Spinal cord (tissue), 10 donors: ENCODE data around the gene ACO2. TPM values are rescaled to one million over a fixed set of nuclear protein-coding genes. Genes with fewer than 3 reads are reported as not detected.
"Not testable (repeated sequence)": the region's sequence is repeated elsewhere in the genome, so short reads cannot be mapped to it uniquely, and the experiment has no call there.

Source experiments
- DNase-seq, 6 donors: peaks; one replicate each; pipeline versions ENCODE4 v3.0.0 to v3.0.0-alpha.2; 2013 to 2015; ENCODE audit warnings: low spot score in 6 of 6, low read depth in 4 of 6
- H3K27ac ChIP-seq: one replicate; pipeline ENCODE4 v1.5.1; 2013; ENCODE audit warnings: low read depth, low read length, control low read depth
- H3K27me3 ChIP-seq: one replicate; pipeline ENCODE4 v1.6.1; 2013; ENCODE audit warnings: low read length; ENCODE audit not compliant: control insufficient read depth, insufficient read depth
- H3K36me3 ChIP-seq: one replicate; pipeline ENCODE4 v1.6.1; 2013; ENCODE audit warnings: low read length; ENCODE audit not compliant: control insufficient read depth, insufficient read depth
- H3K4me1 ChIP-seq: one replicate; pipeline ENCODE4 v1.6.1; 2013; ENCODE audit warnings: low read length; ENCODE audit not compliant: control insufficient read depth, insufficient read depth
- H3K4me3 ChIP-seq: one replicate; pipeline ENCODE4 v1.5.1; 2013; ENCODE audit warnings: low read depth, low read length, control low read depth
- H3K9me3 ChIP-seq: one replicate; pipeline ENCODE4 v1.6.1; 2013; ENCODE audit warnings: low read length; ENCODE audit not compliant: control insufficient read depth, insufficient read depth
- WGBS: methylation state at CpG from one replicate; pipeline ENCODE4 v1.1.5; 2013; ENCODE audit warnings: missing lambda C conversion rate; ENCODE audit not compliant: insufficient coverage; 5-methylcytosine and 5-hydroxymethylcytosine counted together
- long read RNA-seq, 4 donors: transcript quantifications; one replicate each; lab custom pipeline, GENCODE V29; 2026
- polyA plus RNA-seq, 2 donors: library from polyadenylated mRNA; unstranded; fragments of 120-200 nt; gene quantifications; one replicate each; pipeline ENCODE4 v1.2.1, GENCODE V29; 2013; ENCODE audit not compliant: insufficient read length in 2 of 2
- total RNA-seq, 2 donors: library from RNA; depleted of rRNA in 1 of 2; stranded (reverse); fragments of 120-200 nt in 1 of 2; fragments of >200 nt in 1 of 2; gene quantifications; one replicate each; pipeline versions ENCODE4 v1.2.3 to v1.2.4, GENCODE V29; 2013 to 2014
- donor health status: healthy.

The ACO2 gene
- total RNA-seq (100 to 1,000 TPM; 101 to 113 TPM), polyA plus RNA-seq (100 to 1,000 TPM; 181 to 183 TPM)
- long read RNA-seq, donor 1, transcript ACO2-201 (18 exons, 2,741 nt) = major isoform, 32 of 160 reads
- long read RNA-seq, donor 1, partial matches to known transcripts = 128 of 160 reads
- long read RNA-seq, donor 1, other reads (novel, unspliced or antisense) = 0 of 160 reads
- long read RNA-seq, donor 2, transcript ACO2-201 (18 exons, 2,741 nt) = major isoform, 8 of 35 reads
- long read RNA-seq, donor 2, partial matches to known transcripts = 27 of 35 reads
- long read RNA-seq, donor 2, other reads (novel, unspliced or antisense) = 0 of 35 reads
- long read RNA-seq, donor 3, transcript ACO2-201 (18 exons, 2,741 nt) = major isoform, 18 of 47 reads
- long read RNA-seq, donor 3, partial matches to known transcripts = 14 of 47 reads
- long read RNA-seq, donor 3, other reads (novel, unspliced or antisense) = 14 of 47 reads
- long read RNA-seq, donor 4, partial matches to known transcripts = 5 of 7 reads
- long read RNA-seq, donor 4, other reads (novel, unspliced or antisense) = 0 of 7 reads

DNA sequence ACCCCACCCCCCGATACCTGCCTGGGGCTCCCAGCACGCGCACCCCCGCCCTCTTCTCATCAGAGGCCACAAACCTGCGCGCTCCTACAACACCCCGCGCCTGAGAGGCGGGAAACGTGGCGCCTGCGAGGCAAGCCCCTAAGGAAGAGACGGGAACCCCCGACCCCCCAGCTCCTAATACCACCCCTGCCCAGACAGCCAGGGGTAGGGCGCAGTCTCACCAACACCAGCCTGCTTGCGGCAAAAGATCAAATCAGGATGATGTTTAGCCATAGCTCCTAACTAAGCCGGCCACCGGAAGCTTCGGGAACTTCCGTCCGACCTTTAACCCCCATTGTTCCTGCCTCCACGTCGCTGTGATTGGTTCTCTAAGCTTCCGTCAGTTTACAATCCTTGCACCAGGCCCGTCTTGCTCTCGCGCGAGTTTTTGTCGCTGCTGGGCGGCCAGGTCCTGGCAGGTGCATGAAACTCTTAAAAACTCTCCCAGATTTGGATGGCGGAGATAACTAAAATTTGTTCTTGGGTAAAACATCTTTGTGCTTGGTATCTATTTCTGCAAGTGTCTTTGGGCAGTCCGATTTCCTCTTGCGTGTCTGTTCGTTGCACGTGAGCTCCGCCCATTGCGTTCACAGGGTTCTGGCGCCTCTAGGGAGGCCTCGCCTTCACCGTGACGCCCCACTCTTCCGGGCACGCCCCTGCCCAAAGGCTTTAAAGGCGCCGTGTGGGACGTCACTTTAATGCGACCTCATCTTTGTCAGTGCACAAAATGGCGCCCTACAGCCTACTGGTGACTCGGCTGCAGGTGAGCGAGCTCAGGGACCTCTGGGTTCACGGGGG is at the start of gene ACO2, which contains the start of gene PHF5A:
TSS of gene ACO2 (plus strand) at position 737 of the 837 bp plus-strand sequence. CDS start at position 767, 30 bp downstream.
TSS of gene PHF5A (minus strand) at position 312 of the 837 bp plus-strand sequence. CDS start at position 273, 39 bp downstream.
- Histone ChIP-seq H3K4me1 (peaks cover 4% of the 10 kb centered on the region), H3K27ac (peak within 1 kb of the TSS; percentile 96), H3K27me3 (no peaks in the 10 kb centered on the region), H3K4me3 (peak within 1 kb of the TSS; percentile 98), H3K36me3 (peaks cover 34% of the 10 kb centered on the region), H3K9me3 (no peaks in the 10 kb centered on the region)
- WGBS = 0% methylated on average over 51 of the region's 51 CpGs
- DNase-seq = peak; percentile 98 to 100 (median 100)

DNA sequence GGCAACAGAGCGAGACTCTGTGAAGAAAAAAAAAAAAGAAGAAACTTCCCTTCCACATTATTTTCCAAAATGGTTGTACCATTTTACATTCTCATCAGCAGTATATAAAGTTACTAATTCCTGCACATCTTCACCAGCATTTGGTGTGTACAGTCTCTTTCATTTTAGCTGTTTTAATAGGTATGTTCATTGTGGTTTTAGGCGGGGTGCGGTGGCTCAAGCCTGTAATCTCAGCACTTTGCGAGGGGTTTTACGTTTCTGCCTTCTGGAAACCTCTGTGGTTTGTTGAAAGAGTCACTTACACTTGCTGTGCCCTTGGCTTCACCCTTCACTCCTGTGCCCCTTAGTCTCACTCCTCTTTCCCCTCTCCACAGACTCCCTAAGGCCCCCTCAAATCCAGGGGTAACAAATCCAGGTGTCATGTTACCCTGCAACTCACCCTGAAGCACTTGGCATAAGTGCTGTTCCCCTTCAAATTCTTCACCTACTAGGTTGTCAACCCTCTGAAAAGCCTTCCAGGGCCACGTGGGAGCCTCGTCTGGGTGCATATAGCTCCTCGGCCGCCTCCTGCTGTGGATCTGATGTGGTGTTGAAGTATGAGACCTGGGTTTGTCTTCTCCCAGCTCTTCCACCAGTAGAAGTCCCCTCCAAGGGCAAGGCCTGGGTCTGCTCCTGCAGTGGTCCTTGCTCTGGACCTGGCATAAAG is 43.1 kb upstream of the ACO2 start:
- Histone ChIP-seq H3K27me3 (no peaks in the 10 kb centered on the region), H3K36me3 (peaks cover 49% of the 10 kb centered on the region), H3K4me1 (peaks cover 14% of the 10 kb centered on the region), H3K9me3 (no peaks in the 10 kb centered on the region), H3K4me3 (no peak overlapping the region), H3K27ac (no peak overlapping the region)
- DNase-seq = no peak
- WGBS = 100% methylated on average over 1 of the region's 9 CpGs

DNA sequence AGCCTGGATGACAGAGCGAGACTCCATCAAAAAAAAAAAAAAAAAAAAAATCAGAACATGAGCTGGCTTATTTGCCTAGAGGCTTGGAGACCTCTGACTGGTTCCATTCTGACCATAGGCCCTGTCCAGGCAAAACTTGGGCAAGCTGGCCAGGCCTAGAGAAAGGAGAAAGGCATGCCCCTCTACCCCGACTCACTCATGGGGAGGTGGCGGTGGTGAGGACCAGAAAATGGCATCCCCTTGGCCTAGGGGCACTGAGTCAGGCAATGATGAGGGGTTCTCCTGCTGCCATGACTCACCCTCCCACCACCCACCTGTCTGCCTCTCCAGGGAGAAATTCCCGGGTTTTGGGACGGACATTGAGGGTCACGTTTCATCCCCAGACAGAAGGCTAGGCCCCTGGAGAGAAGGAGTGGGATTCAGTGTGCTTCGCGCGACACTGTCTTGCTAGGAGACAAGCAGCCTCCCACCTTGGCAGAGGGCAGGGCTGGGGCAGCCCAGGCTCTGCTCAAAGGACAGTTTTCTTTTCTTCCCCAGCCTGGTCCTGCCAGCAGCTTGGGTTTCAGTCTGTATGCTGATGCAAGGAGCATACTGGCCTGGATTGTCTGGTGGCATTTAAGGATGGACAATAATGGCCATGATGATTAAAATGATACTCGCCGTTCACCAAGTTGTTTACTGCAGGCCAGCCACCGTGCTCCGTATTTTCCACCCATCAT is 39.5 kb upstream of the ACO2 start:
- no peaks in the 10 kb centered on the region for H3K9me3 ChIP-seq
- H3K4me3 ChIP-seq = no peak overlapping the region
- peaks cover 59% of the 10 kb centered on the region for H3K36me3 ChIP-seq
- H3K27me3 ChIP-seq = no peaks in the 10 kb centered on the region
- H3K4me1 ChIP-seq = peaks cover 17% of the 10 kb centered on the region
- WGBS = 67% methylated on average over 7 of the region's 13 CpGs
- DNase-seq = no peak
- H3K27ac ChIP-seq = no peak overlapping the region

DNA sequence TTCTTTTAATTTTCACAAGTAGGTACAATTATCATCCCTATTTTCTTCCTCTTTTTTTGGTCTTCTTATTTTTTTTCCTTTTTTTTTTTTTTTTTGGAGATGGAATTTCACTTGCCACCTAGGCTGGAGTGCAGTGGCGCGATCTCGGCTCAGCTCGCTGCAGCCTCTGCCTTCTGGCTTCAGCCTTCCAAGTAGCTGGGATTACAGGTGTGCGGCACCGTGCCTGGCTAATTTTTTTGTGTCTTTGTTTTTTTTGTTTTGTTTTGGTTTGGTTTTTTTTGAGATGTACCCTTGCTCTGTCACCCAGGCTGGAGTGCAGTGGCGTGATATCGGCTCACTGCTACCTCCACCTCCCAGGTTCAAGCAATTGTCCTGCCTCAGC is 39.0 kb upstream of the ACO2 start:
- H3K27me3 ChIP-seq = no peaks in the 10 kb centered on the region
- H3K36me3 ChIP-seq = peaks cover 59% of the 10 kb centered on the region
- no peaks in the 10 kb centered on the region for H3K9me3 ChIP-seq
- peaks cover 22% of the 10 kb centered on the region for H3K4me1 ChIP-seq
- 94% methylated on average over 6 of the region's 8 CpGs for WGBS
- no peak overlapping the region for H3K4me3 ChIP-seq
- H3K27ac ChIP-seq = no peak overlapping the region
- no peak for DNase-seq

DNA sequence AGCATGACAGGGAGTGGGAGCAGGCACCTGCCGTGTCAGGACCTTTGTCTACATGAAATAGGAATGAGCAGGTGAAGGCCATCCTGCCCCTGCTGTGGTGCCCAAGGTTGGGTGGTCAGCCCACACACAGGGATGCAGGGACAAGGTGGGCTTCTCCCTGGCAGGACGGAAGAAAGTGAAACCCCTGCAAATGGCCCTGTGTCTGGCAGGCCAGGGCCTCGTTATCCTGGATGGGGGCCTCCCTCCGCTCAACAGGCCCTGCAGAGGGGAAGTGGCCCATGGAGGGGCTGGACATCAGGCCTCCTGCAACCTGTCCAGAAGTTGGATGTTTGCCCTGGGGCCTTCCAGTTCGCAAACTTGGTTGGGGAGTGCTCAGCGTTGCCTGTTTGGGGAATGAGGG is 37.3 kb upstream of the ACO2 start:
- Histone ChIP-seq H3K27me3 (no peaks in the 10 kb centered on the region), H3K9me3 (no peaks in the 10 kb centered on the region), H3K36me3 (peaks cover 61% of the 10 kb centered on the region), H3K4me1 (peaks cover 39% of the 10 kb centered on the region), H3K27ac (no peak overlapping the region), H3K4me3 (no peak overlapping the region)
- no peak for DNase-seq
- 85% methylated on average over 4 of the region's 6 CpGs for WGBS

DNA sequence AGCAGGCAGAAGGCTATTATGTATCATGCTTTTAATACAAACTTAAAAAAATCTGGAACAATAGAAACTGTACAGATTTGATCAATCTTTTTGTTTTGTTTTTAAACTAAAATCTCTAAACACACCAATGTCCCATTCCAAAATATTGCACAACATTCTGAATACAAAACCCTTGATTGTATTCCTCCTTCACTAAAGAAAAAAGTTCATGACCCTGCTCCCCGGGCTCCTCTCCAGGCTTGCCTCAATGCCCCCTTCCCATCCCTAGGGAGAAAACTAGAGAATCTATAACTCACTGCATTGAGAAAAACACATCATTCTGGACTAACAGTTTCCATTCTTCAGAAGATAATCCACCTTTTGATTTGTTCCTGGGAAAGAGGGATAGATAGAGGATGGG is 35.4 kb upstream of the ACO2 start:
- WGBS = no CpG with 5 or more reads among the region's 1 CpG
- not testable (repeated sequence) for H3K27ac ChIP-seq, H3K27me3 ChIP-seq, H3K9me3 ChIP-seq, H3K4me3 ChIP-seq, DNase-seq
- H3K4me1 ChIP-seq = peaks cover 46% of the 10 kb centered on the region
- peaks cover 71% of the 10 kb centered on the region for H3K36me3 ChIP-seq

DNA sequence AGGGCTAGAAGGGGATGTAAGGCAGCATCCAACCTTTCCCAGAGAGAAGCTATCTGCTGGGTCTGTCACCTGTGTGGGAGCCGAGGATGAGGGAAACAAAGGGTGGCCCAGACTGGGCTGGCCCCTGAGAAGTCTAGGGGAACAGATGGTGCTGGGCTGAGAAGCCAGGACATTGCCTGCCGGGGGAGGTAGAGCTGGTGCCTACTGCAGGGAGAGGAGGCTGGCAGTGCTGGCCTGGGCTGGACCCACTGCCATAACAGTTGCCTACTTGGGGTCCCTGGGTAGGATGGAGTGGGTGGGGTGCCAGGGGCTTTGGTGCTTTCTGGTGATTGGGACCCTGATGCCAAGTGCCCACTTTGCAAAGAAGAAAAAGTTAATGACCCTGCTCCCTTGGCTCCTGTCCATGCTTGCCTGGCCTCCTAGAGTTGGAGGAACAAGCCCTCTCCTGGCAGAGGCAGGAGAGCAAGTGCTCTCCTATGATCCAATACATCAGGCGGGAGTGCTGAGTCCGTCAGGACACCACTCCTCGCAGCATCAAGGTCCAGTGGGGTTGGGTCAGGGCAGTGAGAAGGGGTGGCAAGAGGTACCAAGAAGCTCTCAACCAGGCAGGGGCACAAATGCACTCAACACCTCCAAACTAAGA is 34.4 kb upstream of the ACO2 start:
- WGBS = 84% methylated on average over 2 of the region's 5 CpGs
- peaks cover 42% of the 10 kb centered on the region for H3K4me1 ChIP-seq
- H3K4me3 ChIP-seq, H3K27ac ChIP-seq, H3K9me3 ChIP-seq, H3K27me3 ChIP-seq, DNase-seq: not testable (repeated sequence)
- H3K36me3 ChIP-seq = peaks cover 72% of the 10 kb centered on the region

DNA sequence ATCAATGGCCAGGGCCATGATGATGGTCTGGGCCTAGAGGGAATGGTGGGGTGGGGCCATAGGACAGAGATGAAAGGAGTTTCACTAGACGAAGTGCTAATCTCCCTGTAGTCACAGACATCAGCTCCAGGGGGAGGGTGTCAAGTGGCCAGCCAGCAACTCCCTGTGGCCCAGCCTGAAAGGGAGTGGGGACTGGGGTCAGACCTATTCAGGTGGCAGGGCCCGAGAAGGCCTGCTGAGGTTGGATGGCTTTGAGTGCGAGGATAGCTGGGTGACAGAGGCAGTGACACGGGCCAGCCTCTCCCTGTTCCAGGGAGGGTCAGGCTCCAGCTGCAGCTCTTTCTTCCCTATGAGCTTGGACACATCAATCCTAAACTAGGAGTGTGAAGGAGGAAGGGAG is 33.4 kb upstream of the ACO2 start:
- Histone ChIP-seq H3K36me3 (peaks cover 81% of the 10 kb centered on the region), H3K27me3 (no peaks in the 10 kb centered on the region), H3K27ac (no peak overlapping the region), H3K9me3 (no peaks in the 10 kb centered on the region), H3K4me3 (no peak overlapping the region), H3K4me1 (peaks cover 35% of the 10 kb centered on the region)
- no peak for DNase-seq
- 77% methylated on average over 3 of the region's 4 CpGs for WGBS
